Cardiac muscle cell (in vitro differentiated cells and primary cell): Measurements from ENCODE around the gene CFAP157. TPM values are rescaled to one million over a fixed set of nuclear protein-coding genes. Genes with fewer than 3 reads are reported as not detected.

ENCODE experiments used
- DNase-seq, 2 donors: peaks; one replicate each; pipeline versions ENCODE4 v3.0.0 to v3.0.0-alpha.2; 2010 to 2017; ENCODE audit warnings: low read depth in 1 of 2, low spot score in 1 of 2
- H3K27ac ChIP-seq: fragments of 200-600 bp; sonication (generic); 2 replicates; pipeline ENCODE4 v1.5.1; 2016
- H3K27me3 ChIP-seq: fragments of 200-600 bp; sonication (generic); 2 replicates; pipeline ENCODE4 v1.6.0; 2016; ENCODE audit warnings: control low read depth
- H3K36me3 ChIP-seq: fragments of 200-600 bp; sonication (generic); 2 replicates; pipeline ENCODE4 v1.5.1; 2016; ENCODE audit warnings: control low read depth
- H3K4me1 ChIP-seq: fragments of 200-600 bp; sonication (generic); 2 replicates; pipeline ENCODE4 v1.8.1; 2017; ENCODE audit warnings: low read depth, mild to moderate bottlenecking, mixed run types
- H3K4me3 ChIP-seq: fragments of 200-600 bp; sonication (generic); 2 replicates; pipeline ENCODE4 v1.5.1; 2016; ENCODE audit warnings: mild to moderate bottlenecking
- H3K9me3 ChIP-seq: fragments of 200-600 bp; sonication (generic); 2 replicates; pipeline ENCODE4 v1.5.1; 2017; ENCODE audit warnings: low read depth, mild to moderate bottlenecking, control low read depth
- polyA plus RNA-seq: library from polyadenylated mRNA; unstranded; fragments of >200 nt; fragmentation: Nextera tagmentation; extraction: Ambion mirVana; gene quantifications from 2 replicates; pipeline ENCODE4 v1.2.1, GENCODE V29; 2016
- total RNA-seq: library from RNA; depleted of rRNA; stranded (reverse); fragments of >200 nt; gene quantifications from 2 replicates; pipeline ENCODE4 v1.2.3, GENCODE V29; 2016
- TF ChIP-seq, protein P1 (sequence below): IDR thresholded peaks from 2 replicates; pipeline ENCODE4 v1.5.1; 2012; ENCODE audit warnings: low read depth, mild to moderate bottlenecking, low read length

Gene CFAP157
- total and polyA plus RNA-seq, 2 experiments from 2014 or later = 0.76 to 0.86 TPM

DNA sequence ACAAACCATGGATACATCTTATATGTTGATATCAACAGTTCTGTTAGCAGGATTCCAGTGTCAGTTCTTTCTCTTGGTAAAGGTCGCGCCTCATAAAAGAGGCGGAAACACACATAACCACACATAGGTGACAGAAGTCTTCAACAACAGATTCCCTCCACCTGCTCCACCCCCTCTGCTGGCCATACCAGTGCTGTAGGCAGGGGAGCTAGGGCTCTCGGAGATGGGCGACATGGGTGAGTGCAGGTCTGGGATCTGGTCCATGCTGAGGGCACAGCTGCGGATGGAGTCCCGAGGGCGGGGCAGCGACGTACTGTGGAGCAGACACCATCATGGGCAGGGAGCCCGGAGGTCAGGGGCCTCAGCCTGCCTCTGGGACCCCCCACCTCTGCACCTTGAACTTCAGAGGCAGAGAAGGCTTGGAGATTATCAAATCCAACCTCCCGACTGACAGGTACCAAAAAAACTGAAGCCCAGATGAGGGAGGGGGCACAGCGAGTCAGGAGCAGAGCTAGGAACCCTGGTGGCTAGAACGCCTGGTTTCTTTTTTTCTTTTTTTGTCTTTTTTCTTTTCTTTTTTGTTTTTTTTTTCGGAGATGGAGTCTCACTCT, 40.3 kb downstream of the CFAP157 start:
- H3K27ac ChIP-seq = no peak overlapping the region
- H3K27me3 ChIP-seq = peaks cover 9% of the 10 kb centered on the region
- no peaks in the 10 kb centered on the region for H3K36me3 ChIP-seq
- TF ChIP-seq, protein P1, sequence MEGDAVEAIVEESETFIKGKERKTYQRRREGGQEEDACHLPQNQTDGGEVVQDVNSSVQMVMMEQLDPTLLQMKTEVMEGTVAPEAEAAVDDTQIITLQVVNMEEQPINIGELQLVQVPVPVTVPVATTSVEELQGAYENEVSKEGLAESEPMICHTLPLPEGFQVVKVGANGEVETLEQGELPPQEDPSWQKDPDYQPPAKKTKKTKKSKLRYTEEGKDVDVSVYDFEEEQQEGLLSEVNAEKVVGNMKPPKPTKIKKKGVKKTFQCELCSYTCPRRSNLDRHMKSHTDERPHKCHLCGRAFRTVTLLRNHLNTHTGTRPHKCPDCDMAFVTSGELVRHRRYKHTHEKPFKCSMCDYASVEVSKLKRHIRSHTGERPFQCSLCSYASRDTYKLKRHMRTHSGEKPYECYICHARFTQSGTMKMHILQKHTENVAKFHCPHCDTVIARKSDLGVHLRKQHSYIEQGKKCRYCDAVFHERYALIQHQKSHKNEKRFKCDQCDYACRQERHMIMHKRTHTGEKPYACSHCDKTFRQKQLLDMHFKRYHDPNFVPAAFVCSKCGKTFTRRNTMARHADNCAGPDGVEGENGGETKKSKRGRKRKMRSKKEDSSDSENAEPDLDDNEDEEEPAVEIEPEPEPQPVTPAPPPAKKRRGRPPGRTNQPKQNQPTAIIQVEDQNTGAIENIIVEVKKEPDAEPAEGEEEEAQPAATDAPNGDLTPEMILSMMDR = no peak
- H3K4me1 ChIP-seq = peaks cover 4% of the 10 kb centered on the region
- no peaks in the 10 kb centered on the region for H3K9me3 ChIP-seq
- no peak for DNase-seq
- no peak overlapping the region for H3K4me3 ChIP-seq

DNA sequence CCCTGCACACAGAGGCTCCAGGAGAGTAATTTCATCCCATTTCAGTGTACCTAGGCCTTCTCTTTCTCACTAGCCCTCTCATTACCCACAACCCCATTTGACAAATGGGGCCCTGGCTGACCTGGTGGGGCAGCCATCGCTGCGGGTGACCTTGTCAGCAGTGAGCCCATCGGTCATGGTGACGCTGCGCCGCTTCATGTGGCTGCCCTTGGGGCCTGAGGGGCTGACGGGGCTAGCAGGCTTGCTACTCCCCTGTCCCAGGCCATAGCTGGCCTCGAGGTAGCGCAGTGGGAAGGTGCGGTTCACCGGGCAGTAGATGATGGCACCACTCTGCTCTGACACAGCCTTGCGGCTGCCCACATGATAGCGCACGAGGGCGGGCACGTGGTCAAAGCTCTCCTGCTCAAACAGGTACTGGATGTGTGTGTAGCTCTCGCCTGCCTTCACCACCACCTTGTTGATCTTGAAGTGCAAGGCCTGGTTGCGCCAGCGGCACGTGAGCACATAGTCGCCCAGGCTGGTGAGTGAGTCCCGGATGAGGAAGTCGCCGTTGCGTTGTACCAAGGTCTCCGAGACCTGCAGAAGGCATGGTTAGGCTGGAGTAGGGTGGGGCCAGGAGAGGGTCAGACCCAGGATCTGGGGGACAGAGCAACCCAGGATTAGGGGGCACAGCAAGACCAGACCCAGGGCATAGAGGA, 42.5 kb downstream of the CFAP157 start:
- DNase-seq = no peak
- H3K36me3 ChIP-seq = no peaks in the 10 kb centered on the region
- no peak overlapping the region for H3K27ac ChIP-seq
- H3K27me3 ChIP-seq = peaks cover 31% of the 10 kb centered on the region
- no peak overlapping the region for H3K4me3 ChIP-seq
- H3K4me1 ChIP-seq = no peaks in the 10 kb centered on the region
- TF ChIP-seq, protein P1 = no peak
- no peaks in the 10 kb centered on the region for H3K9me3 ChIP-seq

DNA sequence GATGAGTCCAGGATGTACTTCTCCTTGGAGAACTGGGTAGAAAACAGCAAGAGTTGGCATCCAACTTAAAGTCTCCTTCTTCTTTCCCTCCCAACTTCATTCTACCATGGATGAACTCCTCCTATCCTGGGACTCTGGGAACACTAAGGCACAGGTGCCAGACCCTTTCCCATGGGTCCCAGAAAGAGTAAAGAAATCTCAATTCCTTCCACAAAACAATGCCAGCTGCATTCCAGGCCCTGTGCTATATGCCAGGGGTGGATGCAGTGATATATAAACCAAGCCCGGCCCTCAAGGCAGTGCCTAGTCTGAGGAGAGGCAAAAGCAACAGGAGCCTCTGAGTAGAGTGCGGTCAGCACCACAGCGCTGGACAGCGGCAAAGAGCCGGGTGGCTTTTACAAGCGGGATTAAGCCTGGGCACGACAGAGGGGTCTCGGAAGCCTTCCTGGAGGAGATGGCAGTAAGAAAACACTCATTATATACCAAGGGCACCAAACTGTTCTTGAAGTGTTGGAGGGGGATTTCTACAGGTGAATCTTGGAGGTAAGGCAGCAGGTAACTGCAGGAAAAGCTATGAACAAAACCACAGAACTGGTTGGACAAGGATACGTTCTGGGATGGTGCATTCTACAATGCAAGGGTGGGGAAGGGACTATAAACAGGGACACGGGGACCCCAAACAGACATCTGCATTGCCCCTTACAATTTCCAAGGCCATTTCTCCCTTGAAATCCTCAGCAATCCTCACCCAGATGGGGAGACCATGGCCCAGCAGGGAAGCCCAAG, 44.7 kb downstream of the CFAP157 start:
- Histone ChIP-seq H3K27ac (no peak overlapping the region), H3K4me3 (no peak overlapping the region)

DNA sequence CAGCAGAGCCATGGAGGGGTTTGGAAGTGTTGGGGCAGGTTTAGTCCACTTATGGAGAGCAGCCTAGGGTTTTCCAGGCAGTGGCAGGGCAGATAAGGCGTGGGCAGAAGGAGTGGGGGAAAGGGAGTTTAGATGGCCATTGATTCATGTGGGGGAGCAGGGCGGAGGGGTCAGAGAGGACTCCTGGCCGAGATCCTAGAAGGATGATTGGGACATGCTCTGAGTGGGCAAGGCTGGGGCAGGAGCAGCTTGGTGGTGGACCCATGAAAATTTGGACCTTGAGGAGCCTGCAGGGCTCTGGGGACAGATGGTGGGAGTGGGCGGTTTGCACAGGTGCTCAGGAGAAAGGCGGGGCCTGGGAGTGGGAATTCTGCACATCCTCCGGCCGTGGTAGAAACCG, 46.4 kb downstream of the CFAP157 start:
- H3K27ac ChIP-seq = no peak overlapping the region
- H3K4me1 ChIP-seq = no peaks in the 10 kb centered on the region
- no peak overlapping the region for H3K4me3 ChIP-seq
- H3K36me3 ChIP-seq = no peaks in the 10 kb centered on the region
- DNase-seq = no peak
- no peaks in the 10 kb centered on the region for H3K9me3 ChIP-seq
- TF ChIP-seq, protein P1 = no peak
- H3K27me3 ChIP-seq = peaks cover 58% of the 10 kb centered on the region

More for the DNA sequence above, 44.7 kb downstream of the CFAP157 start:
- Histone ChIP-seq H3K27me3 (peaks cover 53% of the 10 kb centered on the region), H3K36me3 (no peaks in the 10 kb centered on the region), H3K4me1 (no peaks in the 10 kb centered on the region), H3K9me3 (no peaks in the 10 kb centered on the region)
- DNase-seq = peak; percentile 27 to 76
- TF ChIP-seq, protein P1 = no peak

DNA sequence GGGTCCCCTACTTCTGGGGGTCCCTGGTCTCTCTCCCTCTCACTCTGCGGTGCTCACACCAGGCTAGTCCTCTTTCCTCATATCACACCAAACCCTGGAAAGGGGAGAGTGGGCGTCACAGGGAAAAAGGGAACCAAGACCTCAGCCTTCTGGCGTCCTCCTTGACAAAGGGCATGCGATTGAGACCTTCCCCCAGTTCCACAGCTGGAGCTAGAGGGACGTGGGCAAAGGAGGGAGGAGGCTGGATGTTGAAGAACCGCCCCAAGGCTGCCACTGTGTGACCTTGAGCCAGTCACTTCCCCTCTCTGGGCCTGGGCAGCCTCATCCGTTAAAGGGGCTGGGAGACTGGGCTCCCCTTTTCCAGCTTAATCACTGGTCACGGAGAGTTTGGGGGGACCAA, 46.8 kb downstream of the CFAP157 start:
- TF ChIP-seq, protein P1 = no peak
- Histone ChIP-seq H3K36me3 (no peaks in the 10 kb centered on the region), H3K4me3 (no peak overlapping the region), H3K4me1 (no peaks in the 10 kb centered on the region), H3K9me3 (no peaks in the 10 kb centered on the region), H3K27me3 (peaks cover 58% of the 10 kb centered on the region), H3K27ac (no peak overlapping the region)
- no peak for DNase-seq
